Keratinocyte (primary cell): ENCODE measurements around the gene FHIT. TPM values are rescaled to one million over a fixed set of nuclear protein-coding genes. Genes with fewer than 3 reads are reported as not detected.

Experiments
- DNase-seq: peaks from one replicate; pipeline ENCODE4 v3.0.0-alpha.2; 2011; ENCODE audit warnings: low read depth, missing footprints, low spot score
- FAIRE-seq: peaks from 2 replicates; lab custom pipeline; 2011; peaks lifted over from hg19 to GRCh38; lab: Jason Lieb, UNC
- H2AFZ ChIP-seq: 2 replicates; pipeline ENCODE4 v1.6.0; 2012; ENCODE audit warnings: low read length, control low read depth, inconsistent platforms; ENCODE audit not compliant: control insufficient read depth
- H3K27ac ChIP-seq: 2 replicates; pipeline ENCODE4 v1.5.1; 2011; ENCODE audit warnings: low read length; ENCODE audit not compliant: control insufficient read depth, insufficient read depth
- H3K27me3 ChIP-seq: 3 replicates; pipeline ENCODE4 v1.6.0; 2011; ENCODE audit warnings: low read length; ENCODE audit not compliant: control insufficient read depth, insufficient read depth; ENCODE audit errors: extremely low read depth
- H3K36me3 ChIP-seq, 2 experiments: 2 replicates in 1 of 2; 3 replicates in 1 of 2; pipeline ENCODE4 v1.5.1; 2011; ENCODE audit warnings: low read length in 2 of 2, mild to moderate bottlenecking in 1 of 2; ENCODE audit not compliant: control insufficient read depth in 2 of 2, insufficient read depth in 2 of 2; ENCODE audit errors: extremely low read depth in 1 of 2
- H3K4me1 ChIP-seq: 3 replicates; pipeline ENCODE4 v1.5.1; 2011; ENCODE audit warnings: low read length; ENCODE audit not compliant: control insufficient read depth, insufficient read depth; ENCODE audit errors: extremely low read depth
- H3K4me2 ChIP-seq: 3 replicates; pipeline ENCODE4 v1.6.0; 2011; ENCODE audit warnings: low read depth, low read length; ENCODE audit not compliant: control insufficient read depth, insufficient read depth; ENCODE audit errors: extremely low read depth
- H3K4me3 ChIP-seq, 3 experiments: fragments of 200-600 bp in 1 of 3; sonication (generic) in 1 of 3; 2 replicates in 2 of 3; 3 replicates in 1 of 3; pipeline ENCODE4 v1.5.1; 2011 to 2016; ENCODE audit warnings: low read length in 3 of 3, mild to moderate bottlenecking in 3 of 3, control low read depth in 2 of 3, inconsistent platforms in 1 of 3, low read depth in 1 of 3, mixed read lengths in 1 of 3, mixed run types in 1 of 3, moderate library complexity in 1 of 3; ENCODE audit not compliant: control insufficient read depth in 2 of 3, insufficient read depth in 2 of 3; ENCODE audit errors: extremely low read depth in 1 of 3
- H3K79me2 ChIP-seq: 2 replicates; pipeline ENCODE4 v1.6.0; 2012; ENCODE audit warnings: low read length; ENCODE audit not compliant: control insufficient read depth, insufficient read depth
- H3K9ac ChIP-seq: 3 replicates; pipeline ENCODE4 v1.6.0; 2011; ENCODE audit warnings: low read length; ENCODE audit not compliant: control insufficient read depth, insufficient read depth; ENCODE audit errors: extremely low read depth
- H3K9me1 ChIP-seq: 3 replicates; pipeline ENCODE4 v1.6.0; 2011; ENCODE audit warnings: low read length; ENCODE audit not compliant: control insufficient read depth, insufficient read depth; ENCODE audit errors: extremely low read depth
- H3K9me3 ChIP-seq: 2 replicates; pipeline ENCODE4 v1.5.1; 2012; ENCODE audit warnings: low read depth, low read length; ENCODE audit not compliant: control insufficient read depth
- H4K20me1 ChIP-seq: 3 replicates; pipeline ENCODE4 v1.6.0; 2011; ENCODE audit warnings: low read length; ENCODE audit not compliant: control insufficient read depth, insufficient read depth; ENCODE audit errors: extremely low read depth
- CTCF ChIP-seq, 3 experiments: IDR thresholded peaks in 1 of 3; conservative IDR thresholded peaks in 1 of 3; optimal IDR thresholded peaks in 1 of 3; 2 replicates in 2 of 3; 3 replicates in 1 of 3; pipeline versions ENCODE3 to v1.5.1; 2011; ENCODE audit warnings: low read length in 3 of 3, mild to moderate bottlenecking in 3 of 3, moderate library complexity in 2 of 3, control low read depth in 1 of 3, inconsistent platforms in 1 of 3; ENCODE audit not compliant: insufficient read depth in 2 of 3; ENCODE audit errors: extremely low read depth in 1 of 3
- EZH2 ChIP-seq: IDR thresholded peaks from one replicate; pipeline ENCODE4 v1.6.1; 2012; ENCODE audit warnings: inconsistent platforms, mild to moderate bottlenecking, low read length, moderate library complexity
- dilution Hi-C: fragments of 300-500 bp; cut with MboI; formaldehyde crosslinking; loops from one replicate; pipeline ENCODE4 v1.7.0; 2020; ENCODE audit warnings: low sequenced_read_pairs; ENCODE audit not compliant: extremely low pct_ligation_motif_present
- polyA plus RNA-seq, 5 experiments: library from polyadenylated mRNA; depleted of rRNA in 3 of 5; stranded (reverse) in 3 of 5; stranded (forward) in 1 of 5; unstranded in 1 of 5; fragments of >200 nt; gene quantifications; 1 replicate in 1 of 5; 2 replicates in 3 of 5; 3 replicates in 1 of 5; pipeline versions ENCODE4 v1.2.1 to v1.2.3, GENCODE V29; 2011 to 2012; ENCODE audit warnings: missing spikeins in 2 of 5, low read depth in 1 of 5, low replicate concordance in 1 of 5

Gene FHIT
- polyA plus RNA-seq, 1 donor (not counting 4 experiments of a cell fraction or from before 2014, with no cell fraction given): 2.2 TPM

- FAIRE-seq (no peak), DNase-seq (no peak)
- Histone ChIP-seq H3K4me2 (no peak overlapping the region), H3K9me3 (no peaks in the 10 kb centered on the region), H3K9me1 (no peaks in the 10 kb centered on the region), H3K9ac (no peak overlapping the region), H2AFZ (no peak overlapping the region), H3K4me1 (no peaks in the 10 kb centered on the region), H4K20me1 (no peaks in the 10 kb centered on the region), H3K79me2 (no peaks in the 10 kb centered on the region), H3K27me3 (no peaks in the 10 kb centered on the region), H3K4me3 (no peak overlapping the region), H3K27ac (no peak overlapping the region), H3K36me3 (no peaks in the 10 kb centered on the region)
- no peak for TF ChIP-seq CTCF (optimal IDR thresholded peaks at IDR 0.05 in 1 of 3, IDR thresholded peaks at IDR 0.05 in 1 of 3, conservative IDR thresholded peaks at IDR 0.05 in 1 of 3; ENCODE audit: extremely low read depth in 1 of 3, insufficient read depth in 2 of 3, low read length in 3 of 3)
- TF ChIP-seq EZH2: no peak
- dilution Hi-C loops: no loop called here
Measured at GRCh38 chr3:61152071-61152470, 99.2 kb downstream of the FHIT start.

DNA sequence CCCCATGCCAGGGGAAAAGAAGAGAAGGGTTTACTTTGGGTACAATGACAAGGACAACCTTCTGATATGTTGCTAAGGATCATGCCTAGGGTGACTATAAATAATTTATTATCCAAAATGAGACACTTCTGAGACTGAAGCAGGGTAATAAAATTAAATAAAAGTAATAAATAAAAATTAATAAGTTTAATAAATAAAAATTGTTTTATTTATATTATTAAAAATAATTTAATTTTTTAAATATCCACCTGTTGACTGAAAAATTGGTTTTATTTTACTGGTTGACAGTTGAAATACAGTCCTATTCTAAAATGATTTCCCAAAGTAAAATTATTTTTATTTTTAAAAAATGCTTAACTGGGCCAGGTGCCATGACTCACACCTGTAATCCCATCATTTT, 102.0 kb downstream of the FHIT start:
- no peaks in the 10 kb centered on the region for H3K36me3 ChIP-seq
- H3K27me3 ChIP-seq: no peaks in the 10 kb centered on the region
- H3K9me1 ChIP-seq: no peaks in the 10 kb centered on the region
- no peak overlapping the region for H3K9ac ChIP-seq
- DNase-seq (no peak), FAIRE-seq (no peak)
- no peak overlapping the region for H3K27ac ChIP-seq
- H3K79me2 ChIP-seq: no peaks in the 10 kb centered on the region
- no peak overlapping the region for H2AFZ ChIP-seq
- H3K4me3 ChIP-seq: no peak overlapping the region
- no peaks in the 10 kb centered on the region for H3K4me1 ChIP-seq
- dilution Hi-C loops: no loop called here
- TF ChIP-seq EZH2 (no peak), CTCF (optimal IDR thresholded peaks at IDR 0.05 in 1 of 3, IDR thresholded peaks at IDR 0.05 in 1 of 3, conservative IDR thresholded peaks at IDR 0.05 in 1 of 3; ENCODE audit: extremely low read depth in 1 of 3, insufficient read depth in 2 of 3, low read length in 3 of 3) (no peak)
- no peak overlapping the region for H3K4me2 ChIP-seq
- no peaks in the 10 kb centered on the region for H3K9me3 ChIP-seq
- no peaks in the 10 kb centered on the region for H4K20me1 ChIP-seq
